ENCODE measurements around the gene CYP19A1.

- no peak for TF ChIP-seq POLR2A (IDR thresholded peaks at IDR 0.05; ENCODE audit: low read length)
- TF ChIP-seq GATA1 (IDR thresholded peaks at IDR 0.05; ENCODE audit: low read depth, low read length): no peak
These were observed 53.5 kb downstream of the CYP19A1 start for GRCh38 chr15:51284871-51285270.

All from erythroblast (primary cell).